ACC112 (cell line): ENCODE data around the gene CGGBP1.
"Not testable (repeated sequence)": the region's sequence is repeated elsewhere in the genome, so short reads cannot be mapped to it uniquely, and the experiment has no call there.

ENCODE experiments used
- H2AFZ ChIP-seq: fragments of 200-600 bp; sonication (generic); one replicate; pipeline ENCODE4 v1.6.0; 2017; ENCODE audit warnings: antibody characterized with exemption, low read length; ENCODE audit not compliant: unreplicated experiment
- H3K27ac ChIP-seq: fragments of 200-600 bp; sonication (generic); 2 replicates; pipeline ENCODE4 v1.5.1; 2014; ENCODE audit warnings: low read depth, mild to moderate bottlenecking, antibody characterized with exemption, low read length, moderate library complexity
- H3K27me3 ChIP-seq: fragments of 200-600 bp; sonication (generic); 2 replicates; pipeline ENCODE4 v1.6.1; 2014; ENCODE audit warnings: mild to moderate bottlenecking, antibody characterized with exemption, low read length, moderate library complexity, mixed read lengths; ENCODE audit not compliant: insufficient read depth
- H3K36me3 ChIP-seq: fragments of 200-600 bp; sonication (generic); 2 replicates; pipeline ENCODE4 v1.6.1; 2016; ENCODE audit warnings: mild to moderate bottlenecking, antibody characterized with exemption, low read length, moderate library complexity, mixed read lengths; ENCODE audit not compliant: insufficient read depth
- H3K4me1 ChIP-seq: fragments of 200-600 bp; sonication (generic); one replicate; pipeline ENCODE4 v1.6.1; 2016; ENCODE audit warnings: low read length, mixed read lengths; ENCODE audit not compliant: insufficient read depth, unreplicated experiment, control insufficient read depth
- H3K4me3 ChIP-seq: fragments of 200-600 bp; sonication (generic); 2 replicates; pipeline ENCODE4 v1.5.1; 2014; ENCODE audit warnings: mild to moderate bottlenecking, low read depth, low read length
- H3K79me2 ChIP-seq: fragments of 200-600 bp; sonication (generic); one replicate; pipeline ENCODE4 v1.6.0; 2016; ENCODE audit warnings: low read length; ENCODE audit not compliant: control insufficient read depth, unreplicated experiment, insufficient read depth

The CGGBP1 gene

GRCh38 chr3:88034491-88035275 lies 24.1 kb downstream of the CGGBP1 start:
- Histone ChIP-seq H3K27me3 (no peaks in the 10 kb centered on the region), H3K4me3 (no peak overlapping the region), H3K27ac (no peak overlapping the region), H2AFZ (peak overlapping the region; percentile 95), H3K4me1 (peaks cover 19% of the 10 kb centered on the region), H3K79me2 (no peaks in the 10 kb centered on the region), H3K36me3 (no peaks in the 10 kb centered on the region)

- no peak overlapping the region for H3K27ac ChIP-seq
- H3K4me3 ChIP-seq: no peak overlapping the region
- peak overlapping the region; percentile 95 for H2AFZ ChIP-seq
- no peaks in the 10 kb centered on the region for H3K36me3 ChIP-seq
- H3K27me3 ChIP-seq: no peaks in the 10 kb centered on the region
- no peaks in the 10 kb centered on the region for H3K79me2 ChIP-seq
- H3K4me1 ChIP-seq: peaks cover 17% of the 10 kb centered on the region
Measured at GRCh38 chr3:88033808-88034207, 25.0 kb downstream of the CGGBP1 start.

GRCh38 chr3:88033079-88033478 lies 25.7 kb downstream of the CGGBP1 start:
- H3K27me3 ChIP-seq: no peaks in the 10 kb centered on the region
- no peak overlapping the region for H3K27ac ChIP-seq
- peaks cover 10% of the 10 kb centered on the region for H3K4me1 ChIP-seq
- no peak overlapping the region for H3K4me3 ChIP-seq
- no peaks in the 10 kb centered on the region for H3K36me3 ChIP-seq
- H2AFZ ChIP-seq: peak overlapping the region; percentile 60
- no peaks in the 10 kb centered on the region for H3K79me2 ChIP-seq

GRCh38 chr3:88032245-88032644 lies 26.6 kb downstream of the CGGBP1 start:
- H3K4me3 ChIP-seq: peak overlapping the region; percentile 79
- no peaks in the 10 kb centered on the region for H3K27me3 ChIP-seq
- H3K36me3 ChIP-seq: no peaks in the 10 kb centered on the region
- peak overlapping the region; percentile 98 for H2AFZ ChIP-seq
- peaks cover 8% of the 10 kb centered on the region for H3K4me1 ChIP-seq
- H3K27ac ChIP-seq: peak overlapping the region; percentile 9
- no peaks in the 10 kb centered on the region for H3K79me2 ChIP-seq

- Histone ChIP-seq H3K27ac (peak overlapping the region; percentile 9), H2AFZ (peak overlapping the region; percentile 98), H3K36me3 (no peaks in the 10 kb centered on the region), H3K79me2 (no peaks in the 10 kb centered on the region), H3K4me3 (peak overlapping the region; percentile 79), H3K4me1 (peaks cover 8% of the 10 kb centered on the region), H3K27me3 (no peaks in the 10 kb centered on the region)
Measured at GRCh38 chr3:88031642-88032077, 27.1 kb downstream of the CGGBP1 start.

GRCh38 chr3:88030210-88030609 lies 28.6 kb downstream of the CGGBP1 start:
- Histone ChIP-seq H3K36me3 (no peaks in the 10 kb centered on the region), H3K27ac (no peak overlapping the region), H3K27me3 (no peaks in the 10 kb centered on the region), H2AFZ (peak overlapping the region; percentile 81), H3K4me1 (peaks cover 8% of the 10 kb centered on the region), H3K4me3 (peak overlapping the region; percentile 52), H3K79me2 (no peaks in the 10 kb centered on the region)

- no peaks in the 10 kb centered on the region for H3K79me2 ChIP-seq
- no peaks in the 10 kb centered on the region for H3K27me3 ChIP-seq
- H3K27ac ChIP-seq: no peak overlapping the region
- no peaks in the 10 kb centered on the region for H3K36me3 ChIP-seq
- H3K4me1 ChIP-seq: peaks cover 8% of the 10 kb centered on the region
- no peak overlapping the region for H2AFZ ChIP-seq
- H3K4me3 ChIP-seq: no peak overlapping the region
Measured at GRCh38 chr3:88028876-88029275, 29.9 kb downstream of the CGGBP1 start.

- Histone ChIP-seq H3K36me3 (no peaks in the 10 kb centered on the region), H3K4me1 (no peaks in the 10 kb centered on the region), H3K27ac (no peak overlapping the region), H3K79me2 (no peaks in the 10 kb centered on the region), H3K4me3 (no peak overlapping the region), H3K27me3 (no peaks in the 10 kb centered on the region), H2AFZ (no peak overlapping the region)
Measured at GRCh38 chr3:88025001-88025552, 33.7 kb downstream of the CGGBP1 start.

- no peaks in the 10 kb centered on the region for H3K36me3 ChIP-seq
- H3K79me2 ChIP-seq: no peaks in the 10 kb centered on the region
- no peak overlapping the region for H3K4me3 ChIP-seq
- H3K27ac ChIP-seq: no peak overlapping the region
- H3K4me1 ChIP-seq: no peaks in the 10 kb centered on the region
- no peaks in the 10 kb centered on the region for H3K27me3 ChIP-seq
- H2AFZ ChIP-seq: no peak overlapping the region
Measured at GRCh38 chr3:88019024-88019423, 39.8 kb downstream of the CGGBP1 start.

GRCh38 chr3:88015656-88016055 lies 43.1 kb downstream of the CGGBP1 start:
- H3K27ac ChIP-seq, H3K27me3 ChIP-seq, H3K79me2 ChIP-seq, H2AFZ ChIP-seq, H3K4me1 ChIP-seq, H3K4me3 ChIP-seq, H3K36me3 ChIP-seq: not testable (repeated sequence)

GRCh38 chr3:88013592-88013991 lies 45.2 kb downstream of the CGGBP1 start:
- Histone ChIP-seq H3K79me2 (no peaks in the 10 kb centered on the region), H3K36me3 (no peaks in the 10 kb centered on the region), H3K27me3 (no peaks in the 10 kb centered on the region), H2AFZ (no peak overlapping the region), H3K27ac (no peak overlapping the region), H3K4me3 (no peak overlapping the region), H3K4me1 (no peaks in the 10 kb centered on the region)
